ENCODE results near the gene KDM2B.

The KDM2B gene

GRCh38 chr12:121455766-121456420 is 124.9 kb downstream of the KDM2B start:
- Histone ChIP-seq H3K36me3 (ENCODE audit: control insufficient read depth, insufficient read depth, low read length) (no peaks in the 10 kb centered on the region; the same call in 1 of the 2 replicates), H3K27ac (ENCODE audit: low read length) (no peak overlapping the region), H3K27me3 (ENCODE audit: control insufficient read depth, insufficient read depth, low read length) (no peaks in the 10 kb centered on the region), H3K4me1 (ENCODE audit: control insufficient read depth, insufficient read depth, low read length) (peaks cover 2% of the 10 kb centered on the region; the same call in 1 of the 2 replicates), H3K9me3 (ENCODE audit: control insufficient read depth, insufficient read depth, low read length) (no peaks in the 10 kb centered on the region), H3K4me3 (ENCODE audit: low read length) (no peak overlapping the region)
- WGBS (ENCODE audit: insufficient coverage, insufficient read length), result no CpG with 5 or more reads among the region's 23 CpGs
- no peak for DNase-seq (ENCODE audit: low read depth, low spot score)

DNA sequence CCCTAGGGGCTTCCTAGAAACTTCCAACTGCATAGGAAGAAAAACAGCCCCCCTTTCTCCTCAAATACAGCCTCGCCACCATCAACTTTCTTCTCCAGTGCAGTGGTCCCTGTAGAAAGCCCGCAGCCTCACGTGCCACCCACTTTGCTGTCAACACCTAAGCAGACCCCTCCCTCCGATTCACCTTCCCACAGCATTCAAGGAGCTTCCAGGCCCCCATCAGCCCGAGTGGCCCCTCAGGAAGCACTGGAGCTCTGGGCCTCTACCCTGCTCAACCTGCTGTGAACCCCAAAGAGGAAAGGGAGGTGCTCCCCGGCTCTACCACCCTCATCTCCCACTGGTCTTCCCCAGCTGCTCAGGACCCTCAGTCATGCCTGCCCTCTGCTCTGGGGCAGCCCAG is 125.9 kb downstream of the KDM2B start:
- Histone ChIP-seq H3K4me1 (ENCODE audit: control insufficient read depth, insufficient read depth, low read length) (peaks cover 2% of the 10 kb centered on the region; the same call in 1 of the 2 replicates), H3K27me3 (ENCODE audit: control insufficient read depth, insufficient read depth, low read length) (no peaks in the 10 kb centered on the region), H3K27ac (ENCODE audit: low read length) (no peak overlapping the region), H3K4me3 (ENCODE audit: low read length) (no peak overlapping the region), H3K9me3 (ENCODE audit: control insufficient read depth, insufficient read depth, low read length) (no peaks in the 10 kb centered on the region), H3K36me3 (ENCODE audit: control insufficient read depth, insufficient read depth, low read length) (no peaks in the 10 kb centered on the region; the same call in 1 of the 2 replicates)
- no CpG with 5 or more reads among the region's 6 CpGs for WGBS (ENCODE audit: insufficient coverage, insufficient read length)
- DNase-seq (ENCODE audit: low read depth, low spot score), result no peak

GRCh38 chr12:121453629-121454028 is 127.2 kb downstream of the KDM2B start:
- Histone ChIP-seq H3K27me3 (ENCODE audit: control insufficient read depth, insufficient read depth, low read length) (no peaks in the 10 kb centered on the region), H3K4me1 (ENCODE audit: control insufficient read depth, insufficient read depth, low read length) (peaks cover 2% of the 10 kb centered on the region; the same call in 1 of the 2 replicates), H3K4me3 (ENCODE audit: low read length) (no peak overlapping the region), H3K27ac (ENCODE audit: low read length) (no peak overlapping the region), H3K9me3 (ENCODE audit: control insufficient read depth, insufficient read depth, low read length) (no peaks in the 10 kb centered on the region), H3K36me3 (ENCODE audit: control insufficient read depth, insufficient read depth, low read length) (no peaks in the 10 kb centered on the region; the same call in 1 of the 2 replicates)
- WGBS (ENCODE audit: insufficient coverage, insufficient read length), result no CpG with 5 or more reads among the region's 18 CpGs
- DNase-seq (ENCODE audit: low read depth, low spot score), result no peak

DNA sequence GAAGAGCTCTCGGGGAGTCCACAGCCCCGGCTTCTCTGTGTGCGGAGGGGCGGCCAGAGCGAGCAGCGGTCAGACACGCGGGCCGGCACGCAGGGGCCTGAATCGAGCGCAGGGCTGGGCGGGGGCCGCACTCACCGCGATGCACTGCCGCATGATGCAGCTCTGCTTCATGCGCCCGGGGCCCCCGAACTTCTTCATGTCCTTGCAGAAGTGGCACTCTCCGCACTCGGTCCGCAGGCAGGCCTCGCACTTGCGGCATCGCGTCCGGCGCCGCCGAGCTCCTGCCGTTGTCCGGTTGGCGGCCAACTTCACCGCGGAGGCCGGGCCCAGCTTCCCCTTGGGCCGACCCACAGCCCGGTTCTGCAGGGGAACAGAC is 127.8 kb downstream of the KDM2B start:
- Histone ChIP-seq H3K9me3 (ENCODE audit: control insufficient read depth, insufficient read depth, low read length) (no peaks in the 10 kb centered on the region), H3K27me3 (ENCODE audit: control insufficient read depth, insufficient read depth, low read length) (no peaks in the 10 kb centered on the region), H3K27ac (ENCODE audit: low read length) (no peak overlapping the region), H3K4me3 (ENCODE audit: low read length) (no peak overlapping the region), H3K4me1 (ENCODE audit: control insufficient read depth, insufficient read depth, low read length) (peaks cover 2% of the 10 kb centered on the region; the same call in 1 of the 2 replicates), H3K36me3 (ENCODE audit: control insufficient read depth, insufficient read depth, low read length) (no peaks in the 10 kb centered on the region; the same call in 1 of the 2 replicates)
- no CpG with 5 or more reads among the region's 39 CpGs for WGBS (ENCODE audit: insufficient coverage, insufficient read length)
- DNase-seq (ENCODE audit: low read depth, low spot score), result no peak

GRCh38 chr12:121452340-121452984 is 128.4 kb downstream of the KDM2B start:
- H3K4me1 ChIP-seq (ENCODE audit: control insufficient read depth, insufficient read depth, low read length), result peaks cover 2% of the 10 kb centered on the region; the same call in 1 of the 2 replicates
- no CpG with 5 or more reads among the region's 35 CpGs for WGBS (ENCODE audit: insufficient coverage, insufficient read length)
- H3K36me3 ChIP-seq (ENCODE audit: control insufficient read depth, insufficient read depth, low read length), result no peaks in the 10 kb centered on the region; the same call in 1 of the 2 replicates
- H3K9me3 ChIP-seq (ENCODE audit: control insufficient read depth, insufficient read depth, low read length), result no peaks in the 10 kb centered on the region
- DNase-seq (ENCODE audit: low read depth, low spot score), result no peak
- no peaks in the 10 kb centered on the region for H3K27me3 ChIP-seq (ENCODE audit: control insufficient read depth, insufficient read depth, low read length)
- H3K4me3 ChIP-seq (ENCODE audit: low read length), result no peak overlapping the region
- H3K27ac ChIP-seq (ENCODE audit: low read length), result no peak overlapping the region

DNA sequence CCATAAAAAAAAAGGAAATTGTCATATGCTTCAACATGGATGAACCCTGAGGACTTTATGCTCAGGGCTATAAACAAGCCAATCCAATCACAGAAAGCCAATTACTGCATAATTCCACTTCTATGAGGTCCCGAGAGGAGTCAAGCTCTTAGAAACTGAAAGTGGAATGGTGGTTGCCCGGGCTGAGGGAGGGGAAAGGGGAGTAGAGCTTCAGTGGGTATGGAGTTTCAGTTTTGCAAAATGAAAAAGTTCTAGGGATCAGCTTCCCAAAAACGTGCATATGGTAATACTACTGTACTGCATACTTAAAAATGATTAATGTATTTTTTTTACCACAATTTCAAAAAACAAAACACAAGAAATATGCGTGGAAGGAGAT is 128.9 kb downstream of the KDM2B start:
- Histone ChIP-seq H3K27me3 (ENCODE audit: control insufficient read depth, insufficient read depth, low read length) (no peaks in the 10 kb centered on the region), H3K27ac (ENCODE audit: low read length) (no peak overlapping the region), H3K9me3 (ENCODE audit: control insufficient read depth, insufficient read depth, low read length) (no peaks in the 10 kb centered on the region), H3K4me3 (ENCODE audit: low read length) (no peak overlapping the region), H3K4me1 (ENCODE audit: control insufficient read depth, insufficient read depth, low read length) (peaks cover 2% of the 10 kb centered on the region; the same call in 1 of the 2 replicates), H3K36me3 (ENCODE audit: control insufficient read depth, insufficient read depth, low read length) (no peaks in the 10 kb centered on the region; the same call in 1 of the 2 replicates)
- DNase-seq (ENCODE audit: low read depth, low spot score), result no peak
- WGBS (ENCODE audit: insufficient coverage, insufficient read length), result no CpG with 5 or more reads among the region's 4 CpGs

DNA sequence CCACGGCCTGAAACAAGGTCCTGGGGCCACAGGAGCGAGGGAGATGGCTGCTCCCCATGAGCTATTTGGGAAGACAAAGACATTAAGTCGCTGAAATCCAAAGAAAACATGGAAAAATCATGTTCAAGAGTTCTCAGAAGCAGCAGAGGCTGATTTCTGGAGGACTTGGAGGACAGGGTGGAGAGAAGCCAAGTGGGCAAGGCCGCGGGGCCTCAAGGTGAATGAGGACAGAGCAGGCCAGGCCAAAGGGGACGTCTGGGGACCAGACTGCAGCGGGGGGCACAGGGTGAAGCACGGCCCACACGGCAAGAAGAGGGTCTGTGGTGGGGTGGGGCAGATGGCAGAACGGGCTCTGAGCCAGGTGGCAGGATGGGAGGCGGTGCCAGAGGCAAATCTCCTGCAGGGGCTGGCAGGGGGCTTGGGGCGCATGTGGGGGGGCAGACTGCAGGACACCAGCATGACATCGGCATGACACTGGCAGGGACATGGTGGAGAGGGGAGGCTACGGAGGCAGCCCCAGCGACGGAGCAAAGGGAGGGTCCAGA is 132.0 kb downstream of the KDM2B start:
- no peak overlapping the region for H3K27ac ChIP-seq (ENCODE audit: low read length)
- no peak for DNase-seq (ENCODE audit: low read depth, low spot score)

DNA sequence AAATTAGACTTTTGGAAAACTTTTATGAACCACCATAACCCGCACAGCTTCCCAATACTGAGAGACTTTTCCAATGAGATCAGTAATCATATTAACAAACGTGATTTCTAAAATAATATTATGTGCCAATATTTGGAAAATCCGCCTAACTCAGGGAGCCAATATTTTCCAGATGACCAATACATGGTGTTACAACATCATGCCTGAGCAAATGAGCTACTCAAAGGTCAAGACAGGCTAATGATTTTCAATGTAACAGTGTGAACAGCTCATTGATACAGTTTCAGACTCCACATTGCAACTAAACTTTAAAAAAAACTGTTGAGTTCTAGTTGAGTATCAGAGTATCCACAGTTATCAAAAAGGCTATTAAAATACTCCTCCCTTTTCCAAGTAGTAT is 134.1 kb downstream of the KDM2B start:
- Histone ChIP-seq H3K36me3 (ENCODE audit: control insufficient read depth, insufficient read depth, low read length) (peaks cover 23% of the 10 kb centered on the region), H3K27ac (ENCODE audit: low read length) (no peak overlapping the region), H3K27me3 (ENCODE audit: control insufficient read depth, insufficient read depth, low read length) (no peaks in the 10 kb centered on the region), H3K4me1 (ENCODE audit: control insufficient read depth, insufficient read depth, low read length) (no peaks in the 10 kb centered on the region), H3K4me3 (ENCODE audit: low read length) (no peak overlapping the region), H3K9me3 (ENCODE audit: control insufficient read depth, insufficient read depth, low read length) (no peaks in the 10 kb centered on the region)
- DNase-seq (ENCODE audit: low read depth, low spot score), result no peak
- no CpG with 5 or more reads among the region's 3 CpGs for WGBS (ENCODE audit: insufficient coverage, insufficient read length)

More for the DNA sequence above, 132.0 kb downstream of the KDM2B start:
- Histone ChIP-seq H3K36me3 (ENCODE audit: control insufficient read depth, insufficient read depth, low read length) (peaks cover 10% of the 10 kb centered on the region; the same call in 1 of the 2 replicates), H3K4me3 (ENCODE audit: low read length) (no peak overlapping the region), H3K4me1 (ENCODE audit: control insufficient read depth, insufficient read depth, low read length) (no peaks in the 10 kb centered on the region), H3K9me3 (ENCODE audit: control insufficient read depth, insufficient read depth, low read length) (no peaks in the 10 kb centered on the region), H3K27me3 (ENCODE audit: control insufficient read depth, insufficient read depth, low read length) (no peaks in the 10 kb centered on the region)
- no CpG with 5 or more reads among the region's 16 CpGs for WGBS (ENCODE audit: insufficient coverage, insufficient read length)

- Histone ChIP-seq H3K27me3 (ENCODE audit: control insufficient read depth, insufficient read depth, low read length) (no peaks in the 10 kb centered on the region), H3K9me3 (ENCODE audit: control insufficient read depth, insufficient read depth, low read length) (no peaks in the 10 kb centered on the region), H3K27ac (ENCODE audit: low read length) (no peak overlapping the region), H3K4me1 (ENCODE audit: control insufficient read depth, insufficient read depth, low read length) (no peaks in the 10 kb centered on the region), H3K36me3 (ENCODE audit: control insufficient read depth, insufficient read depth, low read length) (peaks cover 40% of the 10 kb centered on the region), H3K4me3 (ENCODE audit: low read length) (no peak overlapping the region)
- DNase-seq (ENCODE audit: low read depth, low spot score), result no peak
- WGBS (ENCODE audit: insufficient coverage, insufficient read length), result no CpG with 5 or more reads among the region's 4 CpGs
Observed at GRCh38 chr12:121444842-121445202, 136.0 kb downstream of the KDM2B start.

GRCh38 chr12:121443911-121444841 is 136.6 kb downstream of the KDM2B start:
- no peak overlapping the region for H3K27ac ChIP-seq (ENCODE audit: low read length)
- peaks cover 45% of the 10 kb centered on the region for H3K36me3 ChIP-seq (ENCODE audit: control insufficient read depth, insufficient read depth, low read length)
- DNase-seq (ENCODE audit: low read depth, low spot score), result no peak

More at GRCh38 chr12:121443911-121444841, 136.6 kb downstream of the KDM2B start:
- Histone ChIP-seq H3K27me3 (ENCODE audit: control insufficient read depth, insufficient read depth, low read length) (no peaks in the 10 kb centered on the region), H3K4me3 (ENCODE audit: low read length) (no peak overlapping the region), H3K4me1 (ENCODE audit: control insufficient read depth, insufficient read depth, low read length) (no peaks in the 10 kb centered on the region), H3K9me3 (ENCODE audit: control insufficient read depth, insufficient read depth, low read length) (no peaks in the 10 kb centered on the region)
- no CpG with 5 or more reads among the region's 45 CpGs for WGBS (ENCODE audit: insufficient coverage, insufficient read length)

Data from iPS DF 6.9 (cell line).